Testis (tissue), 2 donors: ENCODE measurements around the gene PAX3.

ENCODE experiments used
- CTCF ChIP-seq, 3 experiments: fragments of 450-650 bp in 2 of 3; fragments of 200-600 bp in 1 of 3; sonication (generic) in 1 of 3; IDR thresholded peaks; one replicate each; pipeline ENCODE4 v1.5.1; 2016 to 2019; ENCODE audit warnings: antibody characterized with exemption in 3 of 3, mild to moderate bottlenecking in 2 of 3, moderate library complexity in 1 of 3
- POLR2A ChIP-seq: fragments of 450-650 bp; IDR thresholded peaks from one replicate; pipeline ENCODE4 v1.6.1; 2017; ENCODE audit warnings: antibody characterized with exemption, mild to moderate bottlenecking, moderate library complexity

- no peak for TF ChIP-seq CTCF (IDR thresholded peaks at IDR 0.05)
- no peak for TF ChIP-seq POLR2A
Observed at GRCh38 chr2:222298311-222299150, at the start of gene PAX3.
